GM12878 (cell line): ENCODE measurements around the gene NAPEPLD. TPM values are rescaled to one million over a fixed set of nuclear protein-coding genes. Genes with fewer than 3 reads are reported as not detected.

Experiments used
- ATAC-seq: fragments of 200-7000 bp; cut with Tn5 transposase; 3 replicates; pipeline ENCODE4 v1.9.1; 2020; ENCODE audit warnings: mild to moderate bottlenecking, moderate library complexity
- BruUV-seq: library from RNA; stranded (reverse); fragments of 400-500 nt; replicated peaks from 2 replicates; lab custom pipeline; 2021; lab: Mats Ljungman, UMichigan
- CTCF ChIA-PET: fragments of 300-600 bp; sonication (Branson Sonifier 250); formaldehyde crosslinking; extraction: SDS; loops from one replicate; lab custom pipeline; 2021; ENCODE audit warnings: inconsistent platforms; lab: Yijun Ruan, JAX
- POLR2A ChIA-PET: fragments of 350-600 bp; formaldehyde crosslinking; extraction: SDS; loops from one replicate; lab custom pipeline; 2021; ENCODE audit warnings: inconsistent platforms; lab: Charles Lee
- RAD21 ChIA-PET: fragments of 300-600 bp; sonication (Branson Sonifier 250); formaldehyde crosslinking; loops from one replicate; lab custom pipeline; 2023; ENCODE audit warnings: antibody characterized with exemption; ENCODE audit not compliant: unreplicated experiment; lab: Charles Lee
- SMC1A ChIA-PET: fragments of 300-600 bp; sonication (Branson Sonifier 250); formaldehyde crosslinking; loops from one replicate; lab custom pipeline; 2023; ENCODE audit not compliant: unreplicated experiment, uncharacterized antibody; lab: Charles Lee
- DNase-seq: peaks from one replicate; pipeline ENCODE4 v3.0.0-alpha.2; 2011; ENCODE audit warnings: low read depth, low spot score
- FAIRE-seq: peaks from 3 replicates; lab custom pipeline; 2011; peaks lifted over from hg19 to GRCh38; lab: Jason Lieb, UNC
- H2AFZ ChIP-seq: 2 replicates; pipeline ENCODE4 v1.6.0; 2011; ENCODE audit warnings: low read depth, low read length, control low read depth; ENCODE audit not compliant: control insufficient read depth
- H3K27ac ChIP-seq: 2 replicates; pipeline ENCODE4 v1.5.1; 2011; ENCODE audit warnings: control low read depth; ENCODE audit not compliant: control insufficient read depth, insufficient read depth
- H3K27me3 ChIP-seq, 2 experiments: replicated peaks in 1 of 2; 2 replicates each; pipeline versions ENCODE4 v1.6.0 to v1.6.1; 2011; ENCODE audit warnings: low read length in 1 of 2; ENCODE audit not compliant: control insufficient read depth in 2 of 2, insufficient read depth in 2 of 2
- H3K36me3 ChIP-seq, 2 experiments: 2 replicates each; pipeline ENCODE4 v1.5.1; 2011; ENCODE audit warnings: low read length in 1 of 2; ENCODE audit not compliant: control insufficient read depth in 2 of 2, insufficient read depth in 2 of 2
- H3K4me1 ChIP-seq: 2 replicates; pipeline ENCODE4 v1.6.1; 2011; ENCODE audit warnings: mild to moderate bottlenecking, low read length, moderate library complexity, mixed read lengths; ENCODE audit not compliant: control insufficient read depth, insufficient read depth
- H3K4me2 ChIP-seq: 2 replicates; pipeline ENCODE4 v1.6.0; 2011; ENCODE audit warnings: control low read depth; ENCODE audit not compliant: control insufficient read depth, insufficient read depth
- H3K4me3 ChIP-seq: fragments of 200-600 bp; sonication (generic); 2 replicates; pipeline ENCODE4 v1.5.1; 2016
- H3K79me2 ChIP-seq: 2 replicates; pipeline ENCODE4 v1.6.0; 2011; ENCODE audit warnings: low read length; ENCODE audit not compliant: control insufficient read depth, insufficient read depth
- H3K9ac ChIP-seq: 2 replicates; pipeline ENCODE4 v1.8.0; 2011; ENCODE audit warnings: low read length, control low read depth, mixed read lengths; ENCODE audit not compliant: control insufficient read depth, insufficient read depth
- H3K9me3 ChIP-seq: replicated peaks from 3 replicates; pipeline ENCODE4 v1.5.1; 2011; ENCODE audit warnings: mild to moderate bottlenecking, low read length; ENCODE audit not compliant: control insufficient read depth, insufficient read depth
- H4K20me1 ChIP-seq: 2 replicates; pipeline ENCODE4 v1.6.0; 2011; ENCODE audit not compliant: control insufficient read depth, insufficient read depth
- BRCA1 ChIP-seq: IDR thresholded peaks from 2 replicates; pipeline ENCODE4 v1.6.1; 2011; ENCODE audit warnings: low read depth, low read length, improper control_type of control experiment
- CEBPZ ChIP-seq: fragments of 150-350 bp; IDR thresholded peaks from 2 replicates; pipeline ENCODE4 v1.6.1; 2016; ENCODE audit warnings: low read depth, low read length
- HDAC6 ChIP-seq: fragments of 200-600 bp; sonication (generic); IDR thresholded peaks from one replicate; pipeline ENCODE4 v1.8.0; 2017; ENCODE audit warnings: antibody characterized with exemption; ENCODE audit not compliant: unreplicated experiment
- NRF1 ChIP-seq: conservative IDR thresholded peaks from 2 replicates; pipeline ENCODE4 v1.6.1; 2011; ENCODE audit warnings: mild to moderate bottlenecking, low read depth, low read length, improper control_type of control experiment
- RFX5 ChIP-seq: IDR thresholded peaks from 2 replicates; pipeline ENCODE4 v1.6.1; 2011; ENCODE audit warnings: low read depth, low read length, improper control_type of control experiment
- RUNX3 ChIP-seq: IDR thresholded peaks from 2 replicates; pipeline ENCODE4 v1.6.1; 2012; ENCODE audit warnings: low read length, inconsistent platforms
- SIX5 ChIP-seq: IDR thresholded peaks from 2 replicates; pipeline ENCODE4 v1.6.1; 2011; ENCODE audit warnings: mild to moderate bottlenecking, low read depth, low read length, moderate library complexity; ENCODE audit not compliant: severe bottlenecking
- TARDBP ChIP-seq: IDR thresholded peaks from 2 replicates; pipeline ENCODE4 v1.6.1; 2016; ENCODE audit warnings: borderline replicate concordance
- WGBS: methylation state at CpG from one replicate; pipeline ENCODE4 v1.1.6; 2016; ENCODE audit warnings: low lambda C conversion rate; ENCODE audit not compliant: insufficient replicate concordance, insufficient coverage; ENCODE audit errors: missing lambda C conversion rate; 5-methylcytosine and 5-hydroxymethylcytosine counted together
- in situ Hi-C: fragments of 300-500 bp; cut with MboI; formaldehyde crosslinking; loops from 9 replicates; pipeline ENCODE4 v1.14.3; 2018; ENCODE audit warnings: mixed read lengths
- intact Hi-C: fragments of 100-400 bp; cut with micrococcal nuclease; formaldehyde crosslinking; loops from one replicate; pipeline ENCODE4 v1.14.2; 2022; ENCODE audit not compliant: unreplicated experiment
- polyA plus RNA-seq, 11 experiments: library from polyadenylated mRNA; depleted of rRNA in 4 of 11; unstranded in 6 of 11; stranded (reverse) in 5 of 11; fragments of >200 nt; fragmentation: Nextera tagmentation in 4 of 11; fragmentation: Illumina TruSeq in 1 of 11; extraction: Ambion mirVana in 4 of 11; extraction: Trizol in 1 of 11; gene quantifications; 1 replicate in 1 of 11; 2 replicates in 10 of 11; pipeline versions ENCODE4 v1.2.1 to v1.2.3, GENCODE V29; 2011 to 2016; ENCODE audit warnings: inconsistent platforms in 2 of 11, missing spikeins in 2 of 11, low read depth in 1 of 11
- total RNA-seq, 4 experiments: library from RNA; depleted of rRNA in 3 of 4; stranded (reverse); fragments of >200 nt in 3 of 4; fragmentation: Illumina TruSeq in 1 of 4; extraction: Trizol in 1 of 4; gene quantifications; 2 replicates each; pipeline versions ENCODE4 v1.2.1 to v1.2.3, GENCODE V29; 2013 to 2021

The NAPEPLD gene
- total and polyA plus RNA-seq, 10 of the 15 experiments (the other 5 are each of a cell fraction or from before 2014, with no cell fraction given) = 6.0 to 16.2 (median 8.6) TPM

- ChIA-PET SMC1A (interaction anchor here (1.3 kb wide), 1 partner anchor 18 kb away, joined by 5 read pairs; no protein-coding TSS in a partner anchor), POLR2A (interaction anchor here (0.6 kb wide), 1 partner anchor 299 kb away, joined by 3 read pairs; no protein-coding TSS in a partner anchor), CTCF (interaction anchor here (1.6 kb wide), 1 partner anchor 11 kb away, joined by 6 read pairs; no protein-coding TSS in a partner anchor), RAD21 (no interaction called here)
- WGBS = 62% methylated on average over 6 of the region's 6 CpGs
- DNase-seq = no peak
- no peak for FAIRE-seq
- H3K4me2 ChIP-seq = no peak overlapping the region
- no peak for ATAC-seq
- in situ Hi-C loops = no loop called here
- no peak overlapping the region for H3K9ac ChIP-seq
- H3K4me3 ChIP-seq = no peak overlapping the region
- no TSS peak for BruUV-seq
- no peak overlapping the region for H2AFZ ChIP-seq
- intact Hi-C loops = no loop called here
- no peaks in the 10 kb centered on the region for H3K27me3 ChIP-seq
- no peaks in the 10 kb centered on the region for H3K9me3 ChIP-seq
- TF ChIP-seq NRF1 (no peak), RUNX3 (no peak), CEBPZ (no peak), SIX5 (no peak), TARDBP (no peak), RFX5 (no peak), BRCA1 (no peak), HDAC6 (no peak)
- H3K36me3 ChIP-seq = no peaks in the 10 kb centered on the region
- H4K20me1 ChIP-seq = no peaks in the 10 kb centered on the region
- H3K27ac ChIP-seq = no peak overlapping the region
- no peaks in the 10 kb centered on the region for H3K79me2 ChIP-seq
- H3K4me1 ChIP-seq = no peaks in the 10 kb centered on the region
Observed at GRCh38 chr7:103051519-103051918, 97.4 kb downstream of the NAPEPLD start.

Other genes with a start within 250 kb of the NAPEPLD start
- 0.11 TPM in 1 of 2 replicates, not detected in the other for gene LRRC17, start 236.1 kb downstream of the NAPEPLD start, total RNA-seq (2014; rRNA removed)
- 0.09 and 0.13 TPM in 2 replicates for gene LRRC17, start 236.1 kb downstream of the NAPEPLD start, total RNA-seq (2014; rRNA removed; fragmentation: Illumina TruSeq; extraction: Trizol)
- gene LRRC17, start 236.1 kb downstream of the NAPEPLD start, total RNA-seq (2021) = 0.19 TPM in 1 of 2 replicates, not detected in the other
- gene LRRC17, start 236.1 kb downstream of the NAPEPLD start, polyA plus RNA-seq (2011; rRNA removed) = 0.31 and 0.59 TPM in 2 replicates
- gene LRRC17, start 236.1 kb downstream of the NAPEPLD start, polyA plus RNA-seq (2014; fragmentation: Illumina TruSeq; extraction: Trizol) = 0.06 and 0.11 TPM in 2 replicates
- not detected for gene LRRC17, start 236.1 kb downstream of the NAPEPLD start, polyA plus RNA-seq (2014; fragmentation: Nextera tagmentation; extraction: Ambion mirVana)
- 0.10 TPM in 1 of 2 replicates, not detected in the other for gene LRRC17, start 236.1 kb downstream of the NAPEPLD start, polyA plus RNA-seq (2014; rRNA removed)
- under 1 TPM in 1 of 2 experiments, not detected in 1; 0.08 TPM for gene LRRC17, start 236.1 kb downstream of the NAPEPLD start, polyA plus RNA-seq (2016; fragmentation: Nextera tagmentation; extraction: Ambion mirVana)
- 0.05 and 0.11 TPM in 2 replicates for gene FBXL13, start 74.3 kb downstream of the NAPEPLD start, total RNA-seq (2014; rRNA removed)
- gene FBXL13, start 74.3 kb downstream of the NAPEPLD start, total RNA-seq (2014; rRNA removed; fragmentation: Illumina TruSeq; extraction: Trizol) = 0.37 and 0.40 TPM in 2 replicates
- gene FBXL13, start 74.3 kb downstream of the NAPEPLD start, total RNA-seq (2021) = 0.16 and 0.95 TPM in 2 replicates
- 0.64 and 1.8 TPM in 2 replicates for gene FBXL13, start 74.3 kb downstream of the NAPEPLD start, polyA plus RNA-seq (2011; rRNA removed)
- gene FBXL13, start 74.3 kb downstream of the NAPEPLD start, polyA plus RNA-seq (2014; fragmentation: Illumina TruSeq; extraction: Trizol) = 0.16 and 0.63 TPM in 2 replicates
- gene FBXL13, start 74.3 kb downstream of the NAPEPLD start, polyA plus RNA-seq (2014; fragmentation: Nextera tagmentation; extraction: Ambion mirVana) = under 1 TPM; 0.08 to 0.16 TPM
- gene FBXL13, start 74.3 kb downstream of the NAPEPLD start, polyA plus RNA-seq (2014; rRNA removed) = 0.22 TPM in 1 of 2 replicates, not detected in the other
- under 1 TPM in 1 of 2 experiments, not detected in 1; 0.40 TPM for gene FBXL13, start 74.3 kb downstream of the NAPEPLD start, polyA plus RNA-seq (2016; fragmentation: Nextera tagmentation; extraction: Ambion mirVana)
- gene ARMC10, start 74.0 kb downstream of the NAPEPLD start, total RNA-seq (2014; rRNA removed) = 24.5 and 29.4 TPM in 2 replicates
- gene ARMC10, start 74.0 kb downstream of the NAPEPLD start, total RNA-seq (2014; rRNA removed; fragmentation: Illumina TruSeq; extraction: Trizol) = 26.7 and 27.8 TPM in 2 replicates
- gene ARMC10, start 74.0 kb downstream of the NAPEPLD start, total RNA-seq (2021) = 21.3 and 21.4 TPM in 2 replicates
- 38.2 and 57.7 TPM in 2 replicates for gene ARMC10, start 74.0 kb downstream of the NAPEPLD start, polyA plus RNA-seq (2011; rRNA removed)
- gene ARMC10, start 74.0 kb downstream of the NAPEPLD start, polyA plus RNA-seq (2014; fragmentation: Illumina TruSeq; extraction: Trizol) = 25.7 and 37.4 TPM in 2 replicates
- 10 to 100 TPM in 1 of 2 experiments, 1 to 10 TPM in 1; 7.0 to 13.4 TPM for gene ARMC10, start 74.0 kb downstream of the NAPEPLD start, polyA plus RNA-seq (2014; fragmentation: Nextera tagmentation; extraction: Ambion mirVana)
- 21.9 and 22.4 TPM in 2 replicates for gene ARMC10, start 74.0 kb downstream of the NAPEPLD start, polyA plus RNA-seq (2014; rRNA removed)
- gene ARMC10, start 74.0 kb downstream of the NAPEPLD start, polyA plus RNA-seq (2016; fragmentation: Nextera tagmentation; extraction: Ambion mirVana) = 10 to 100 TPM; 10.6 to 36.8 TPM
- 70.3 and 83.1 TPM in 2 replicates for gene PMPCB, start 148.3 kb upstream of the NAPEPLD start, total RNA-seq (2014; rRNA removed)
- gene PMPCB, start 148.3 kb upstream of the NAPEPLD start, total RNA-seq (2014; rRNA removed; fragmentation: Illumina TruSeq; extraction: Trizol) = 91.0 and 93.3 TPM in 2 replicates
- 80.6 and 84.1 TPM in 2 replicates for gene PMPCB, start 148.3 kb upstream of the NAPEPLD start, total RNA-seq (2021)
- 136 and 199 TPM in 2 replicates for gene PMPCB, start 148.3 kb upstream of the NAPEPLD start, polyA plus RNA-seq (2011; rRNA removed)
- 101 and 140 TPM in 2 replicates for gene PMPCB, start 148.3 kb upstream of the NAPEPLD start, polyA plus RNA-seq (2014; fragmentation: Illumina TruSeq; extraction: Trizol)
- 100 to 1,000 TPM; 150 to 163 TPM for gene PMPCB, start 148.3 kb upstream of the NAPEPLD start, polyA plus RNA-seq (2014; fragmentation: Nextera tagmentation; extraction: Ambion mirVana)
- gene PMPCB, start 148.3 kb upstream of the NAPEPLD start, polyA plus RNA-seq (2014; rRNA removed) = 70.2 and 81.1 TPM in 2 replicates
- gene PMPCB, start 148.3 kb upstream of the NAPEPLD start, polyA plus RNA-seq (2016; fragmentation: Nextera tagmentation; extraction: Ambion mirVana) = 100 to 1,000 TPM; 103 to 105 TPM
- 22.9 and 23.7 TPM in 2 replicates for gene DNAJC2, start 195.7 kb upstream of the NAPEPLD start, total RNA-seq (2014; rRNA removed)
- gene DNAJC2, start 195.7 kb upstream of the NAPEPLD start, total RNA-seq (2014; rRNA removed; fragmentation: Illumina TruSeq; extraction: Trizol) = 50.4 and 53.8 TPM in 2 replicates
- gene DNAJC2, start 195.7 kb upstream of the NAPEPLD start, total RNA-seq (2021) = 32.4 and 34.2 TPM in 2 replicates
- gene DNAJC2, start 195.7 kb upstream of the NAPEPLD start, polyA plus RNA-seq (2011; rRNA removed) = 25.7 and 38.3 TPM in 2 replicates
- 54.4 and 77.7 TPM in 2 replicates for gene DNAJC2, start 195.7 kb upstream of the NAPEPLD start, polyA plus RNA-seq (2014; fragmentation: Illumina TruSeq; extraction: Trizol)
- 10 to 100 TPM; 18.2 to 26.8 TPM for gene DNAJC2, start 195.7 kb upstream of the NAPEPLD start, polyA plus RNA-seq (2014; fragmentation: Nextera tagmentation; extraction: Ambion mirVana)
- 25.2 and 27.0 TPM in 2 replicates for gene DNAJC2, start 195.7 kb upstream of the NAPEPLD start, polyA plus RNA-seq (2014; rRNA removed)
- gene DNAJC2, start 195.7 kb upstream of the NAPEPLD start, polyA plus RNA-seq (2016; fragmentation: Nextera tagmentation; extraction: Ambion mirVana) = 10 to 100 TPM; 60.3 to 63.1 TPM
- 117 and 148 TPM in 2 replicates for gene PSMC2, start 198.5 kb upstream of the NAPEPLD start, total RNA-seq (2014; rRNA removed)
- gene PSMC2, start 198.5 kb upstream of the NAPEPLD start, total RNA-seq (2014; rRNA removed; fragmentation: Illumina TruSeq; extraction: Trizol) = 191 and 201 TPM in 2 replicates
- gene PSMC2, start 198.5 kb upstream of the NAPEPLD start, total RNA-seq (2021) = 125 and 129 TPM in 2 replicates
- gene PSMC2, start 198.5 kb upstream of the NAPEPLD start, polyA plus RNA-seq (2011; rRNA removed) = 202 and 260 TPM in 2 replicates
- 238 and 295 TPM in 2 replicates for gene PSMC2, start 198.5 kb upstream of the NAPEPLD start, polyA plus RNA-seq (2014; fragmentation: Illumina TruSeq; extraction: Trizol)
- 100 to 1,000 TPM; 330 to 347 TPM for gene PSMC2, start 198.5 kb upstream of the NAPEPLD start, polyA plus RNA-seq (2014; fragmentation: Nextera tagmentation; extraction: Ambion mirVana)
- 124 and 143 TPM in 2 replicates for gene PSMC2, start 198.5 kb upstream of the NAPEPLD start, polyA plus RNA-seq (2014; rRNA removed)
- 100 to 1,000 TPM; 247 to 255 TPM for gene PSMC2, start 198.5 kb upstream of the NAPEPLD start, polyA plus RNA-seq (2016; fragmentation: Nextera tagmentation; extraction: Ambion mirVana)